HepG2 (cell line): ENCODE measurements around the gene SLC25A1. TPM values are rescaled to one million over a fixed set of nuclear protein-coding genes. Genes with fewer than 3 reads are reported as not detected.

ENCODE experiments used
- ATAC-seq: fragments of 200-7000 bp; cut with Tn5 transposase; 3 replicates; pipeline ENCODE4 v1.9.1; 2020; ENCODE audit warnings: mild to moderate bottlenecking, moderate library complexity
- BruUV-seq: library from RNA; stranded (reverse); fragments of 400-500 nt; replicated peaks from 2 replicates; lab custom pipeline; 2021; lab: Mats Ljungman, UMichigan
- CTCF ChIA-PET: fragments of 300-600 bp; formaldehyde crosslinking; extraction: SDS; loops from one replicate; lab custom pipeline; 2021; ENCODE audit warnings: low total read pairs, inconsistent platforms, low intra/inter-chr PET ratio; lab: Yijun Ruan, JAX
- POLR2A ChIA-PET: fragments of 350-600 bp; sonication (Branson Sonifier 250); formaldehyde crosslinking; loops from one replicate; lab custom pipeline; 2020; ENCODE audit warnings: antibody characterized with exemption, inconsistent platforms; lab: Yijun Ruan, JAX
- DNase-seq: peaks from one replicate; pipeline ENCODE4 v3.0.0-alpha.2; 2015; ENCODE audit warnings: low spot score
- FAIRE-seq: peaks from 3 replicates; lab custom pipeline; 2011; peaks lifted over from hg19 to GRCh38; lab: Jason Lieb, UNC
- H2AFZ ChIP-seq: one replicate; pipeline ENCODE4 v1.6.1; 2011; ENCODE audit warnings: low read length, inconsistent platforms
- H3K27ac ChIP-seq: fragments of 300-600 bp; 3 replicates; pipeline ENCODE4 v1.8.0; 2011; ENCODE audit warnings: mixed run types, mild to moderate bottlenecking, mixed read lengths, low read length, inconsistent platforms; ENCODE audit not compliant: insufficient read depth; ENCODE audit errors: extremely low read length
- H3K27me3 ChIP-seq, 2 experiments: fragments of 200-600 bp in 1 of 2; 2 replicates in 1 of 2; 3 replicates in 1 of 2; pipeline versions ENCODE4 v1.6.0 to v1.8.0; 2011; ENCODE audit warnings: low read length in 2 of 2, mild to moderate bottlenecking in 2 of 2, moderate library complexity in 2 of 2, inconsistent platforms in 1 of 2; ENCODE audit not compliant: insufficient read depth in 2 of 2, control insufficient read depth in 1 of 2
- H3K36me3 ChIP-seq, 2 experiments: fragments of 200-600 bp in 1 of 2; replicated peaks in 1 of 2; 2 replicates in 1 of 2; 3 replicates in 1 of 2; pipeline versions ENCODE4 v1.5.1 to v1.8.0; 2011; ENCODE audit warnings: low read length in 2 of 2, inconsistent platforms in 1 of 2; ENCODE audit not compliant: insufficient read depth in 2 of 2, control insufficient read depth in 1 of 2
- H3K4me1 ChIP-seq: 2 replicates; pipeline ENCODE4 v1.5.1; 2012; ENCODE audit warnings: low read length, inconsistent platforms; ENCODE audit not compliant: insufficient read depth
- H3K4me2 ChIP-seq: 2 replicates; pipeline ENCODE4 v1.6.0; 2011; ENCODE audit warnings: low read depth, low read length, inconsistent platforms
- H3K4me3 ChIP-seq, 3 experiments: fragments of 200-600 bp in 1 of 3; sonication (generic), shearing (Covaris generic) in 1 of 3; replicated peaks in 1 of 3; 2 replicates each; pipeline ENCODE4 v1.5.1; 2011 to 2016; ENCODE audit warnings: low read length in 3 of 3, inconsistent platforms in 2 of 3, low read depth in 2 of 3, mild to moderate bottlenecking in 2 of 3, control low read depth in 1 of 3, mixed read lengths in 1 of 3; ENCODE audit not compliant: insufficient read depth in 1 of 3
- H3K79me2 ChIP-seq: one replicate; pipeline ENCODE4 v1.6.1; 2011; ENCODE audit warnings: low read length, inconsistent platforms; ENCODE audit not compliant: insufficient read depth
- H3K9ac ChIP-seq: 2 replicates; pipeline ENCODE4 v1.6.0; 2011; ENCODE audit warnings: mild to moderate bottlenecking, low read depth, low read length, inconsistent platforms; ENCODE audit not compliant: insufficient read depth
- H3K9me3 ChIP-seq: 2 replicates; pipeline ENCODE4 v1.5.1; 2012; ENCODE audit warnings: mild to moderate bottlenecking, low read length
- H4K20me1 ChIP-seq: 2 replicates; pipeline ENCODE4 v1.6.0; 2011; ENCODE audit warnings: inconsistent platforms, mild to moderate bottlenecking, low read length, moderate library complexity; ENCODE audit not compliant: insufficient read depth
- ARID4A ChIP-seq: sonication (generic); formaldehyde crosslinking; IDR thresholded peaks from 2 replicates; pipeline ENCODE4 v1.5.0; 2020; ENCODE audit warnings: mild to moderate bottlenecking, missing genetic modification reagents, borderline replicate concordance
- CENPX ChIP-seq: sonication (generic); formaldehyde crosslinking; IDR thresholded peaks from 2 replicates; pipeline ENCODE4 v1.9.0; 2021; ENCODE audit warnings: mild to moderate bottlenecking, missing genetic modification reagents, moderate library complexity
- GTF3A ChIP-seq: sonication (generic); formaldehyde crosslinking; conservative IDR thresholded peaks from 2 replicates; pipeline ENCODE4 v1.4.0; 2020; ENCODE audit warnings: mild to moderate bottlenecking, missing genetic modification reagents
- HNRNPK ChIP-seq: fragments of 200-400 bp; formaldehyde crosslinking; IDR thresholded peaks from 2 replicates; pipeline ENCODE4 v1.6.1; 2018; ENCODE audit warnings: low read length, low read depth, moderate library complexity, mild to moderate bottlenecking; ENCODE audit not compliant: poor library complexity, severe bottlenecking
- KLF9 ChIP-seq: IDR thresholded peaks from 2 replicates; pipeline ENCODE4 v1.6.1; 2016; ENCODE audit warnings: low read depth
- MXI1 ChIP-seq: IDR thresholded peaks from 3 replicates; pipeline ENCODE4 v1.6.1; 2012; ENCODE audit warnings: low read depth, low read length, inconsistent platforms, borderline replicate concordance
- SIN3B ChIP-seq: fragments of 150-350 bp; IDR thresholded peaks from 2 replicates; pipeline ENCODE4 v1.6.1; 2014; ENCODE audit warnings: low read length
- SNAI1 ChIP-seq: sonication (generic); formaldehyde crosslinking; IDR thresholded peaks from 2 replicates; pipeline ENCODE4 v1.5.0; 2020; ENCODE audit warnings: mild to moderate bottlenecking, missing genetic modification reagents, borderline replicate concordance
- TFDP1 ChIP-seq: IDR thresholded peaks from 2 replicates; pipeline ENCODE4 v1.6.1; 2016; ENCODE audit warnings: missing compliant biosample characterization, missing genetic modification reagents, borderline replicate concordance
- ZNF577 ChIP-seq: sonication (generic); formaldehyde crosslinking; IDR thresholded peaks from 2 replicates; pipeline ENCODE4 v1.4.0; 2020; ENCODE audit warnings: mild to moderate bottlenecking, low read depth, missing genetic modification reagents, borderline replicate concordance
- ZNF720 ChIP-seq: sonication (generic); formaldehyde crosslinking; IDR thresholded peaks from 2 replicates; pipeline ENCODE4 v1.4.0; 2020; ENCODE audit warnings: missing genetic modification reagents
- ZNF800 ChIP-seq: sonication (generic); formaldehyde crosslinking; IDR thresholded peaks from 2 replicates; pipeline ENCODE4 v1.4.0; 2020; ENCODE audit warnings: missing genetic modification reagents
- WGBS: methylation state at CpG from one replicate; pipeline ENCODE4 v1.1.6; 2017; ENCODE audit warnings: low lambda C conversion rate; 5-methylcytosine and 5-hydroxymethylcytosine counted together
- in situ Hi-C: cut with HindIII; loops from 2 replicates; pipeline ENCODE4 v1.10.0; 2017; ENCODE audit warnings: low pct_unique_long_range_greater_than_20kb; ENCODE audit not compliant: extremely low pct_ligation_motif_present
- intact Hi-C: fragments of 100-400 bp; cut with micrococcal nuclease; formaldehyde crosslinking; loops from one replicate; pipeline ENCODE4 v1.10.0; 2022; ENCODE audit not compliant: unreplicated experiment
- polyA plus RNA-seq, 8 experiments: library from polyadenylated mRNA; depleted of rRNA in 3 of 8; stranded (reverse) in 7 of 8; unstranded in 1 of 8; fragments of >200 nt; fragmentation: Illumina TruSeq in 4 of 8; extraction: Trizol in 4 of 8; gene quantifications; 2 replicates each; pipeline versions ENCODE4 v1.2.1 to v1.2.3, GENCODE V29; 2011 to 2016; ENCODE audit warnings: low read depth in 4 of 8, missing spikeins in 1 of 8, mixed read lengths in 1 of 8; ENCODE audit not compliant: insufficient read depth in 1 of 8
- total RNA-seq, 5 experiments: library from RNA; depleted of rRNA; stranded (reverse); fragments of >200 nt; fragmentation: Illumina TruSeq; extraction: Trizol; gene quantifications; 2 replicates each; pipeline ENCODE4 v1.2.3, GENCODE V29; 2016; ENCODE audit warnings: low read depth in 1 of 5
- TF ChIP-seq, protein P1 (sequence below): IDR thresholded peaks from 2 replicates; pipeline ENCODE4 v1.6.1; 2016; ENCODE audit warnings: missing genetic modification reagents, missing compliant biosample characterization
- TF ChIP-seq, protein P2 (sequence below): sonication (generic); formaldehyde crosslinking; IDR thresholded peaks from 2 replicates; pipeline ENCODE4 v1.8.1; 2023; ENCODE audit warnings: mild to moderate bottlenecking, missing genetic modification reagents

SLC25A1 gene
- total and polyA plus RNA-seq, 2 of the 13 experiments (the other 11 are each of a cell fraction or from before 2014, with no cell fraction given) = 49.4 to 161 TPM

DNA sequence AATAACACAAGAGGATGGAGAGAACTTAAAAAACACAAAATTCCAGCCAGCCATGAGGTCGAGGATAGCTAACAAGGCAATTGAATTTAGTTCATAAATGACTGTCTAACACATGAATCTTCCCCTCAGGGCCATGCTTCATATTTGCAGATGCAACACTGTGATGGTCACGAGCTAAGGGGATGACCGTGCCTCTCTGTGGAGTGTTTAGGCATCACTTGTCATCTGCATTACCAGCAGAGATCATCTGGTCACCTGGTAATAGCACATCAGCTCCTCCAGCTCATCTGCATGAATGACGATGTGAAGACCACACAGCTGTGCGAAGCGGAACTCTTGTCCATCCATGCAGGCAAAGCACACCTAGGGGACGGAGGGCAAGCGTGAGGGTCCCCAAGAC is 20.9 kb upstream of the SLC25A1 start:
- intact Hi-C loops = no loop called here

More for the DNA sequence above, 20.9 kb upstream of the SLC25A1 start:
- Histone ChIP-seq H3K27me3 (no peaks in the 10 kb centered on the region), H4K20me1 (no peaks in the 10 kb centered on the region), H3K9ac (no peak overlapping the region), H3K36me3 (peaks cover 0 to 2% of the 10 kb centered on the region in 2 experiments; a peak in 3 of 5 replicates), H3K4me1 (no peaks in the 10 kb centered on the region), H3K4me2 (no peak overlapping the region), H2AFZ (no peak overlapping the region), H3K27ac (no peak overlapping the region), H3K9me3 (no peaks in the 10 kb centered on the region), H3K4me3 (no peak overlapping the region), H3K79me2 (no peaks in the 10 kb centered on the region)
- DNase-seq (no peak), FAIRE-seq (no peak), ATAC-seq (no peak)
- TF ChIP-seq HNRNPK = no peak
- TF ChIP-seq ZNF800 = no peak
- TF ChIP-seq, protein P1, sequence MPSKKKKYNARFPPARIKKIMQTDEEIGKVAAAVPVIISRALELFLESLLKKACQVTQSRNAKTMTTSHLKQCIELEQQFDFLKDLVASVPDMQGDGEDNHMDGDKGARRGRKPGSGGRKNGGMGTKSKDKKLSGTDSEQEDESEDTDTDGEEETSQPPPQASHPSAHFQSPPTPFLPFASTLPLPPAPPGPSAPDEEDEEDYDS (CRISPR knock-in tag) = no peak
- no peak for TF ChIP-seq SNAI1 (CRISPR knock-in tag)
- TF ChIP-seq MXI1 = no peak
- no peak for TF ChIP-seq ZNF577 (CRISPR knock-in tag)
- no peak for TF ChIP-seq CENPX (CRISPR knock-in tag)
- TF ChIP-seq ZNF720 (CRISPR knock-in tag) = no peak
- no peak for TF ChIP-seq TFDP1 (CRISPR knock-in tag)
- TF ChIP-seq, protein P2, sequence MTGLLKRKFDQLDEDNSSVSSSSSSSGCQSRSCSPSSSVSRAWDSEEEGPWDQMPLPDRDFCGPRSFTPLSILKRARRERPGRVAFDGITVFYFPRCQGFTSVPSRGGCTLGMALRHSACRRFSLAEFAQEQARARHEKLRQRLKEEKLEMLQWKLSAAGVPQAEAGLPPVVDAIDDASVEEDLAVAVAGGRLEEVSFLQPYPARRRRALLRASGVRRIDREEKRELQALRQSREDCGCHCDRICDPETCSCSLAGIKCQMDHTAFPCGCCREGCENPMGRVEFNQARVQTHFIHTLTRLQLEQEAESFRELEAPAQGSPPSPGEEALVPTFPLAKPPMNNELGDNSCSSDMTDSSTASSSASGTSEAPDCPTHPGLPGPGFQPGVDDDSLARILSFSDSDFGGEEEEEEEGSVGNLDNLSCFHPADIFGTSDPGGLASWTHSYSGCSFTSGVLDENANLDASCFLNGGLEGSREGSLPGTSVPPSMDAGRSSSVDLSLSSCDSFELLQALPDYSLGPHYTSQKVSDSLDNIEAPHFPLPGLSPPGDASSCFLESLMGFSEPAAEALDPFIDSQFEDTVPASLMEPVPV (CRISPR knock-in tag) = no peak
- TF ChIP-seq GTF3A (CRISPR knock-in tag) = no peak
- no peak for TF ChIP-seq KLF9
- TF ChIP-seq ARID4A = no peak
- TF ChIP-seq SIN3B = no peak
- 91% methylated on average over 8 of the region's 8 CpGs for WGBS
- BruUV-seq = no TSS peak
- in situ Hi-C loops = no loop called here
- CTCF ChIA-PET = no interaction called here
- POLR2A ChIA-PET = no interaction called here
